Measurements from ENCODE around the gene COMMD3. TPM values are rescaled to one million over a fixed set of nuclear protein-coding genes. Genes with fewer than 3 reads are reported as not detected.
"Not testable (repeated sequence)": the region's sequence is repeated elsewhere in the genome, so short reads cannot be mapped to it uniquely, and the experiment has no call there.

The COMMD3 gene
- total RNA-seq (2014; rRNA removed; shearing (Covaris generic)): 47.7 and 49.7 TPM in 2 replicates

GRCh38 chr10:22316286-22317075 lies at the start of gene COMMD3:
TSS of gene COMMD3 (plus strand) at chr10:22316388. CDS start at chr10:22316418, 30 bp downstream.
- Histone ChIP-seq H3K9me3 (replicated peaks) (no peaks in the 10 kb centered on the region), H3K4me1 (peaks cover 12% of the 10 kb centered on the region; the same call in 1 of the 2 replicates), H3K36me3 (0 out of 2 replicates have a peak, but pooled peaks cover 2% of the 10 kb centered on the region), H3K27ac (peak within 1 kb of the TSS; percentile 84), H3K27me3 (no peaks in the 10 kb centered on the region), H3K4me3 (peak within 1 kb of the TSS; percentile 97)
- DNase-seq: peak; percentile 80 to 89

- Histone ChIP-seq H3K4me1 (no peaks in the 10 kb centered on the region), H3K9me3 (replicated peaks) (no peaks in the 10 kb centered on the region), H3K27me3 (no peaks in the 10 kb centered on the region), H3K36me3 (no peaks in the 10 kb centered on the region), H3K4me3 (no peak overlapping the region), H3K27ac (no peak overlapping the region)
- no peak for DNase-seq
Observed at GRCh38 chr10:22268503-22268902, 47.7 kb upstream of the COMMD3 start.

- Histone ChIP-seq H3K4me1 (no peaks in the 10 kb centered on the region), H3K27me3 (no peaks in the 10 kb centered on the region), H3K9me3 (replicated peaks) (no peaks in the 10 kb centered on the region), H3K27ac (no peak overlapping the region), H3K36me3 (no peaks in the 10 kb centered on the region), H3K4me3 (no peak overlapping the region)
- no peak for DNase-seq
Observed at GRCh38 chr10:22271786-22272185, 44.4 kb upstream of the COMMD3 start.

- DNase-seq: no peak
- Histone ChIP-seq H3K4me1 (no peaks in the 10 kb centered on the region), H3K9me3 (replicated peaks) (no peaks in the 10 kb centered on the region), H3K27ac (no peak overlapping the region), H3K27me3 (no peaks in the 10 kb centered on the region), H3K4me3 (peak overlapping the region; percentile 20; the same call in 1 of the 2 replicates), H3K36me3 (no peaks in the 10 kb centered on the region)
Observed at GRCh38 chr10:22278441-22278782, 37.8 kb upstream of the COMMD3 start.

GRCh38 chr10:22280078-22280477 lies 36.1 kb upstream of the COMMD3 start:
- Histone ChIP-seq H3K9me3 (replicated peaks) (no peaks in the 10 kb centered on the region), H3K4me1 (no peaks in the 10 kb centered on the region), H3K4me3 (no peak overlapping the region), H3K27me3 (no peaks in the 10 kb centered on the region), H3K27ac (no peak overlapping the region), H3K36me3 (no peaks in the 10 kb centered on the region)
- no peak for DNase-seq

- no peak for DNase-seq
- no peaks in the 10 kb centered on the region for H3K36me3 ChIP-seq
- no peak overlapping the region for H3K27ac ChIP-seq
- no peaks in the 10 kb centered on the region for H3K4me1 ChIP-seq
- no peaks in the 10 kb centered on the region for H3K9me3 ChIP-seq (replicated peaks)
- no peak overlapping the region for H3K4me3 ChIP-seq
- H3K27me3 ChIP-seq: no peaks in the 10 kb centered on the region
Observed at GRCh38 chr10:22285130-22285529, 31.1 kb upstream of the COMMD3 start.

GRCh38 chr10:22293747-22294404 lies 22.3 kb upstream of the COMMD3 start:
- Histone ChIP-seq H3K27me3 (no peaks in the 10 kb centered on the region), H3K4me1 (no peaks in the 10 kb centered on the region), H3K4me3 (no peak overlapping the region), H3K36me3 (no peaks in the 10 kb centered on the region), H3K27ac (no peak overlapping the region), H3K9me3 (replicated peaks) (no peaks in the 10 kb centered on the region)
- DNase-seq: no peak

- DNase-seq: no peak
- Histone ChIP-seq H3K36me3 (no peaks in the 10 kb centered on the region), H3K27me3 (no peaks in the 10 kb centered on the region), H3K4me3 (no peak overlapping the region), H3K9me3 (replicated peaks) (no peaks in the 10 kb centered on the region), H3K27ac (no peak overlapping the region), H3K4me1 (no peaks in the 10 kb centered on the region)
Observed at GRCh38 chr10:22294694-22295093, 21.5 kb upstream of the COMMD3 start.

GRCh38 chr10:22301193-22301592 lies 15.0 kb upstream of the COMMD3 start:
- Histone ChIP-seq H3K27ac (no peak overlapping the region), H3K4me3 (no peak overlapping the region), H3K27me3 (no peaks in the 10 kb centered on the region), H3K9me3 (replicated peaks) (no peaks in the 10 kb centered on the region), H3K4me1 (no peaks in the 10 kb centered on the region), H3K36me3 (no peaks in the 10 kb centered on the region)
- no peak for DNase-seq

- no peak overlapping the region for H3K27ac ChIP-seq
- no peaks in the 10 kb centered on the region for H3K9me3 ChIP-seq (replicated peaks)
- no peaks in the 10 kb centered on the region for H3K27me3 ChIP-seq
- no peak overlapping the region for H3K4me3 ChIP-seq
- no peaks in the 10 kb centered on the region for H3K4me1 ChIP-seq
- H3K36me3 ChIP-seq: no peaks in the 10 kb centered on the region
- no peak for DNase-seq
Observed at GRCh38 chr10:22303461-22303860, 12.7 kb upstream of the COMMD3 start.

GRCh38 chr10:22305721-22306120 lies 10.5 kb upstream of the COMMD3 start:
- no peak overlapping the region for H3K4me3 ChIP-seq
- no peaks in the 10 kb centered on the region for H3K27me3 ChIP-seq
- no peaks in the 10 kb centered on the region for H3K4me1 ChIP-seq
- DNase-seq: no peak
- no peak overlapping the region for H3K27ac ChIP-seq
- no peaks in the 10 kb centered on the region for H3K36me3 ChIP-seq
- no peaks in the 10 kb centered on the region for H3K9me3 ChIP-seq (replicated peaks)

- Histone ChIP-seq H3K27ac (no peak overlapping the region), H3K9me3 (replicated peaks) (no peaks in the 10 kb centered on the region), H3K4me1 (no peaks in the 10 kb centered on the region), H3K36me3 (no peaks in the 10 kb centered on the region), H3K4me3 (no peak overlapping the region), H3K27me3 (no peaks in the 10 kb centered on the region)
- no peak for DNase-seq
Observed at GRCh38 chr10:22308390-22308789, 7.8 kb upstream of the COMMD3 start.

GRCh38 chr10:22309180-22310000 lies 6.8 kb upstream of the COMMD3 start:
- DNase-seq: no peak
- Histone ChIP-seq H3K4me3 (no peak overlapping the region), H3K27ac (no peak overlapping the region), H3K27me3 (no peaks in the 10 kb centered on the region), H3K4me1 (no peaks in the 10 kb centered on the region), H3K9me3 (replicated peaks) (no peaks in the 10 kb centered on the region), H3K36me3 (no peaks in the 10 kb centered on the region)

GRCh38 chr10:22310012-22310411 lies 6.2 kb upstream of the COMMD3 start:
- not testable (repeated sequence) for DNase-seq; H3K36me3 ChIP-seq; H3K27me3 ChIP-seq; H3K4me3 ChIP-seq; H3K27ac ChIP-seq; H3K9me3 ChIP-seq (replicated peaks); H3K4me1 ChIP-seq

- no peaks in the 10 kb centered on the region for H3K27me3 ChIP-seq
- H3K4me1 ChIP-seq: no peaks in the 10 kb centered on the region
- DNase-seq: no peak
- no peak overlapping the region for H3K27ac ChIP-seq
- no peak overlapping the region for H3K4me3 ChIP-seq
- no peaks in the 10 kb centered on the region for H3K9me3 ChIP-seq (replicated peaks)
- H3K36me3 ChIP-seq: no peaks in the 10 kb centered on the region
Observed at GRCh38 chr10:22310928-22311327, 5.3 kb upstream of the COMMD3 start.
